ENCODE data around the gene ADK.

The ADK gene

GRCh38 chr10:74681917-74682627, 531.1 kb downstream of the ADK start:
- H3K4me3 ChIP-seq (ENCODE audit: low read depth in 1 of 2, low read length in 2 of 2) = no peak overlapping the region
- no peaks in the 10 kb centered on the region for H3K36me3 ChIP-seq (ENCODE audit: control insufficient read depth in 1 of 2, insufficient read depth in 2 of 2, low read length in 2 of 2)
- no peaks in the 10 kb centered on the region for H3K27me3 ChIP-seq (ENCODE audit: low read depth, low read length)
- no peak overlapping the region for H3K27ac ChIP-seq (ENCODE audit: low read length)
- no peaks in the 10 kb centered on the region for H3K9me3 ChIP-seq (ENCODE audit: control insufficient read depth in 1 of 2, low read length in 2 of 2)
- no peaks in the 10 kb centered on the region for H3K4me1 ChIP-seq (ENCODE audit: control insufficient read depth in 1 of 2, insufficient read depth in 2 of 2, low read length in 2 of 2)

- H3K4me3 ChIP-seq (ENCODE audit: low read depth in 1 of 2, low read length in 2 of 2) = no peak overlapping the region
- H3K4me1 ChIP-seq (ENCODE audit: control insufficient read depth in 1 of 2, insufficient read depth in 2 of 2, low read length in 2 of 2) = no peaks in the 10 kb centered on the region
- H3K27me3 ChIP-seq (ENCODE audit: low read depth, low read length) = no peaks in the 10 kb centered on the region
- no peak overlapping the region for H3K27ac ChIP-seq (ENCODE audit: low read length)
- no peaks in the 10 kb centered on the region for H3K9me3 ChIP-seq (ENCODE audit: control insufficient read depth in 1 of 2, low read length in 2 of 2)
- H3K36me3 ChIP-seq (ENCODE audit: control insufficient read depth in 1 of 2, insufficient read depth in 2 of 2, low read length in 2 of 2) = no peaks in the 10 kb centered on the region
Measured at GRCh38 chr10:74683067-74683466, 532.0 kb downstream of the ADK start.

- Histone ChIP-seq H3K9me3 (ENCODE audit: control insufficient read depth in 1 of 2, low read length in 2 of 2) (no peaks in the 10 kb centered on the region), H3K27ac (ENCODE audit: low read length) (no peak overlapping the region), H3K36me3 (ENCODE audit: control insufficient read depth in 1 of 2, insufficient read depth in 2 of 2, low read length in 2 of 2) (no peaks in the 10 kb centered on the region), H3K4me3 (ENCODE audit: low read depth in 1 of 2, low read length in 2 of 2) (no peak overlapping the region), H3K27me3 (ENCODE audit: low read depth, low read length) (no peaks in the 10 kb centered on the region), H3K4me1 (ENCODE audit: control insufficient read depth in 1 of 2, insufficient read depth in 2 of 2, low read length in 2 of 2) (no peaks in the 10 kb centered on the region)
Measured at GRCh38 chr10:74683621-74684364, 532.8 kb downstream of the ADK start.

GRCh38 chr10:74684462-74684861, 533.4 kb downstream of the ADK start:
- Histone ChIP-seq H3K4me3 (ENCODE audit: low read depth in 1 of 2, low read length in 2 of 2) (no peak overlapping the region), H3K27me3 (ENCODE audit: low read depth, low read length) (no peaks in the 10 kb centered on the region), H3K9me3 (ENCODE audit: control insufficient read depth in 1 of 2, low read length in 2 of 2) (no peaks in the 10 kb centered on the region), H3K27ac (ENCODE audit: low read length) (no peak overlapping the region), H3K36me3 (ENCODE audit: control insufficient read depth in 1 of 2, insufficient read depth in 2 of 2, low read length in 2 of 2) (no peaks in the 10 kb centered on the region), H3K4me1 (ENCODE audit: control insufficient read depth in 1 of 2, insufficient read depth in 2 of 2, low read length in 2 of 2) (no peaks in the 10 kb centered on the region)

GRCh38 chr10:74685564-74685963, 534.5 kb downstream of the ADK start:
- H3K27ac ChIP-seq (ENCODE audit: low read length) = no peak overlapping the region

GRCh38 chr10:74690393-74690792, 539.4 kb downstream of the ADK start:
- H3K36me3 ChIP-seq (ENCODE audit: control insufficient read depth in 1 of 2, insufficient read depth in 2 of 2, low read length in 2 of 2) = no peaks in the 10 kb centered on the region
- no peaks in the 10 kb centered on the region for H3K9me3 ChIP-seq (ENCODE audit: control insufficient read depth in 1 of 2, low read length in 2 of 2)
- H3K4me1 ChIP-seq (ENCODE audit: control insufficient read depth in 1 of 2, insufficient read depth in 2 of 2, low read length in 2 of 2) = no peaks in the 10 kb centered on the region
- H3K27ac ChIP-seq (ENCODE audit: low read length) = no peak overlapping the region
- no peak overlapping the region for H3K4me3 ChIP-seq (ENCODE audit: low read depth in 1 of 2, low read length in 2 of 2)
- no peaks in the 10 kb centered on the region for H3K27me3 ChIP-seq (ENCODE audit: low read depth, low read length)

More at GRCh38 chr10:74685564-74685963, 534.5 kb downstream of the ADK start:
- Histone ChIP-seq H3K27me3 (ENCODE audit: low read depth, low read length) (no peaks in the 10 kb centered on the region), H3K9me3 (ENCODE audit: control insufficient read depth in 1 of 2, low read length in 2 of 2) (no peaks in the 10 kb centered on the region), H3K4me3 (ENCODE audit: low read depth in 1 of 2, low read length in 2 of 2) (no peak overlapping the region), H3K36me3 (ENCODE audit: control insufficient read depth in 1 of 2, insufficient read depth in 2 of 2, low read length in 2 of 2) (no peaks in the 10 kb centered on the region), H3K4me1 (ENCODE audit: control insufficient read depth in 1 of 2, insufficient read depth in 2 of 2, low read length in 2 of 2) (no peaks in the 10 kb centered on the region)

- no peak overlapping the region for H3K4me3 ChIP-seq (ENCODE audit: low read depth in 1 of 2, low read length in 2 of 2)
- H3K36me3 ChIP-seq (ENCODE audit: control insufficient read depth in 1 of 2, insufficient read depth in 2 of 2, low read length in 2 of 2) = no peaks in the 10 kb centered on the region
- no peaks in the 10 kb centered on the region for H3K4me1 ChIP-seq (ENCODE audit: control insufficient read depth in 1 of 2, insufficient read depth in 2 of 2, low read length in 2 of 2)
- H3K9me3 ChIP-seq (ENCODE audit: control insufficient read depth in 1 of 2, low read length in 2 of 2) = no peaks in the 10 kb centered on the region
- no peaks in the 10 kb centered on the region for H3K27me3 ChIP-seq (ENCODE audit: low read depth, low read length)
- H3K27ac ChIP-seq (ENCODE audit: low read length) = no peak overlapping the region
Measured at GRCh38 chr10:74691164-74691563, 540.1 kb downstream of the ADK start.

- no peaks in the 10 kb centered on the region for H3K4me1 ChIP-seq (ENCODE audit: control insufficient read depth in 1 of 2, insufficient read depth in 2 of 2, low read length in 2 of 2)
- peaks cover 0 to 3% of the 10 kb centered on the region in 2 donors for H3K36me3 ChIP-seq (ENCODE audit: control insufficient read depth in 1 of 2, insufficient read depth in 2 of 2, low read length in 2 of 2)
- no peak overlapping the region for H3K27ac ChIP-seq (ENCODE audit: low read length)
- no peak overlapping the region for H3K4me3 ChIP-seq (ENCODE audit: low read depth in 1 of 2, low read length in 2 of 2)
- H3K27me3 ChIP-seq (ENCODE audit: low read depth, low read length) = no peaks in the 10 kb centered on the region
- H3K9me3 ChIP-seq (ENCODE audit: control insufficient read depth in 1 of 2, low read length in 2 of 2) = no peaks in the 10 kb centered on the region
Measured at GRCh38 chr10:74704629-74705357, 553.8 kb downstream of the ADK start.

GRCh38 chr10:74705358-74705980, 554.4 kb downstream of the ADK start:
- Histone ChIP-seq H3K4me3 (ENCODE audit: low read depth in 1 of 2, low read length in 2 of 2) (no peak overlapping the region), H3K4me1 (ENCODE audit: control insufficient read depth in 1 of 2, insufficient read depth in 2 of 2, low read length in 2 of 2) (no peaks in the 10 kb centered on the region), H3K27ac (ENCODE audit: low read length) (no peak overlapping the region), H3K27me3 (ENCODE audit: low read depth, low read length) (no peaks in the 10 kb centered on the region), H3K36me3 (ENCODE audit: control insufficient read depth in 1 of 2, insufficient read depth in 2 of 2, low read length in 2 of 2) (peaks cover 0 to 3% of the 10 kb centered on the region in 2 donors), H3K9me3 (ENCODE audit: control insufficient read depth in 1 of 2, low read length in 2 of 2) (no peaks in the 10 kb centered on the region)

GRCh38 chr10:74706966-74707365, 555.9 kb downstream of the ADK start:
- H3K4me1 ChIP-seq (ENCODE audit: control insufficient read depth in 1 of 2, insufficient read depth in 2 of 2, low read length in 2 of 2) = no peaks in the 10 kb centered on the region
- H3K36me3 ChIP-seq (ENCODE audit: control insufficient read depth in 1 of 2, insufficient read depth in 2 of 2, low read length in 2 of 2) = peaks cover 0 to 3% of the 10 kb centered on the region in 2 donors
- H3K27ac ChIP-seq (ENCODE audit: low read length) = no peak overlapping the region
- no peaks in the 10 kb centered on the region for H3K9me3 ChIP-seq (ENCODE audit: control insufficient read depth in 1 of 2, low read length in 2 of 2)
- H3K4me3 ChIP-seq (ENCODE audit: low read depth in 1 of 2, low read length in 2 of 2) = no peak overlapping the region
- H3K27me3 ChIP-seq (ENCODE audit: low read depth, low read length) = no peaks in the 10 kb centered on the region

GRCh38 chr10:74708246-74708645, 557.2 kb downstream of the ADK start:
- no peaks in the 10 kb centered on the region for H3K27me3 ChIP-seq (ENCODE audit: low read depth, low read length)
- H3K27ac ChIP-seq (ENCODE audit: low read length) = no peak overlapping the region
- no peak overlapping the region for H3K4me3 ChIP-seq (ENCODE audit: low read depth in 1 of 2, low read length in 2 of 2)
- H3K4me1 ChIP-seq (ENCODE audit: control insufficient read depth in 1 of 2, insufficient read depth in 2 of 2, low read length in 2 of 2) = no peaks in the 10 kb centered on the region
- H3K9me3 ChIP-seq (ENCODE audit: control insufficient read depth in 1 of 2, low read length in 2 of 2) = no peaks in the 10 kb centered on the region
- H3K36me3 ChIP-seq (ENCODE audit: control insufficient read depth in 1 of 2, insufficient read depth in 2 of 2, low read length in 2 of 2) = peaks cover 0 to 3% of the 10 kb centered on the region in 2 donors
